Embryonic facial prominence (tissue), 1 donor: Measurements from ENCODE around the gene ALDH3B2.
"Not testable (repeated sequence)": the region's sequence is repeated elsewhere in the genome, so short reads cannot be mapped to it uniquely, and the experiment has no call there.

Source experiments
- DNase-seq: peaks from one replicate; pipeline ENCODE4 v3.0.0-alpha.2; 2016; ENCODE audit errors: extremely low spot score

ALDH3B2 gene

GRCh38 chr11:67685641-67686332, 11.4 kb upstream of the ALDH3B2 start:
- DNase-seq = not testable (repeated sequence)

- not testable (repeated sequence) for DNase-seq
These were observed 8.0 kb upstream of the ALDH3B2 start for GRCh38 chr11:67682126-67683034.

GRCh38 chr11:67680696-67681470, 6.5 kb upstream of the ALDH3B2 start:
- no peak for DNase-seq

- no peak for DNase-seq
These were observed 780 bp upstream of the ALDH3B2 start for GRCh38 chr11:67675058-67675747.

- DNase-seq = no peak
These were observed 521 bp downstream of the ALDH3B2 start for GRCh38 chr11:67673902-67674301.

- DNase-seq = no peak
These were observed 1.1 kb downstream of the ALDH3B2 start for GRCh38 chr11:67673358-67673757.

GRCh38 chr11:67671211-67671520, 3.3 kb downstream of the ALDH3B2 start:
- no peak for DNase-seq

GRCh38 chr11:67670316-67671210, 3.9 kb downstream of the ALDH3B2 start:
- no peak for DNase-seq

- no peak for DNase-seq
These were observed 6.3 kb downstream of the ALDH3B2 start for GRCh38 chr11:67668192-67668551.

- no peak for DNase-seq
These were observed 6.8 kb downstream of the ALDH3B2 start for GRCh38 chr11:67667490-67668191.

GRCh38 chr11:67666676-67667489, 7.5 kb downstream of the ALDH3B2 start:
- DNase-seq = no peak

- no peak for DNase-seq
These were observed 8.1 kb downstream of the ALDH3B2 start for GRCh38 chr11:67666303-67666645.

GRCh38 chr11:67665541-67666302, 8.7 kb downstream of the ALDH3B2 start:
- no peak for DNase-seq

GRCh38 chr11:67664696-67665540, 9.5 kb downstream of the ALDH3B2 start:
- no peak for DNase-seq

- DNase-seq = no peak
These were observed 10.2 kb downstream of the ALDH3B2 start for GRCh38 chr11:67664213-67664585.

GRCh38 chr11:67663532-67664212, 10.8 kb downstream of the ALDH3B2 start:
- no peak for DNase-seq

GRCh38 chr11:67662835-67663531, 11.4 kb downstream of the ALDH3B2 start:
- no peak for DNase-seq
